A172 (cell line): ENCODE data around the gene PANX3. TPM values are rescaled to one million over a fixed set of nuclear protein-coding genes. Genes with fewer than 3 reads are reported as not detected.
"Not testable (repeated sequence)": the region's sequence is repeated elsewhere in the genome, so short reads cannot be mapped to it uniquely, and the experiment has no call there.

Experiments
- DNase-seq: peaks from one replicate; pipeline ENCODE4 v3.0.0-alpha.2; 2015; ENCODE audit warnings: low spot score
- total RNA-seq: library from RNA; depleted of rRNA; stranded (reverse); fragments of >200 nt; shearing (Covaris generic); gene quantifications from 2 replicates; pipeline ENCODE4 v1.2.3, GENCODE V29; 2014; rRNA removed

Gene PANX3
- total RNA-seq: not detected in 2 replicates

- no peak for DNase-seq
Observed at GRCh38 chr11:124611064-124611463, at the start of gene PANX3. TSS of gene PANX3 (plus strand) at chr11:124611428. CDS start at chr11:124611557, 129 bp downstream.

- no peak for DNase-seq
Observed at GRCh38 chr11:124569697-124570096, 41.5 kb upstream of the PANX3 start, which contains the start of gene OR8A1. TSS of gene OR8A1 (plus strand) at chr11:124569997. CDS start at chr11:124570120, 123 bp downstream.

- no peak for DNase-seq
Observed at GRCh38 chr11:124570160-124570559, 41.1 kb upstream of the PANX3 start.

- no peak for DNase-seq
Observed at GRCh38 chr11:124577716-124578427, 33.4 kb upstream of the PANX3 start.

GRCh38 chr11:124578761-124579160, 32.5 kb upstream of the PANX3 start:
- DNase-seq: no peak

GRCh38 chr11:124581817-124582216, 29.4 kb upstream of the PANX3 start:
- DNase-seq: no peak

- DNase-seq: no peak
Observed at GRCh38 chr11:124582565-124582964, 28.7 kb upstream of the PANX3 start.

GRCh38 chr11:124583781-124584180, 27.4 kb upstream of the PANX3 start:
- no peak for DNase-seq

- DNase-seq: no peak
Observed at GRCh38 chr11:124584681-124585372, 26.4 kb upstream of the PANX3 start.

GRCh38 chr11:124586238-124586860, 24.9 kb upstream of the PANX3 start:
- peak; percentile 48 for DNase-seq

- DNase-seq: no peak
Observed at GRCh38 chr11:124591430-124591829, 19.8 kb upstream of the PANX3 start.

- no peak for DNase-seq
Observed at GRCh38 chr11:124592627-124593026, 18.6 kb upstream of the PANX3 start.

- no peak for DNase-seq
Observed at GRCh38 chr11:124595302-124595701, 15.9 kb upstream of the PANX3 start.

- DNase-seq: no peak
Observed at GRCh38 chr11:124597626-124598025, 13.6 kb upstream of the PANX3 start.

GRCh38 chr11:124600621-124601320, 10.5 kb upstream of the PANX3 start:
- DNase-seq: no peak

GRCh38 chr11:124602193-124602592, 9.0 kb upstream of the PANX3 start:
- peak; percentile 70 for DNase-seq

GRCh38 chr11:124602723-124603122, 8.5 kb upstream of the PANX3 start:
- DNase-seq: not testable (repeated sequence)

GRCh38 chr11:124605719-124606118, 5.5 kb upstream of the PANX3 start:
- no peak for DNase-seq

- peak; percentile 22 for DNase-seq
Observed at GRCh38 chr11:124608147-124608546, 3.1 kb upstream of the PANX3 start.

- DNase-seq: no peak
Observed at GRCh38 chr11:124610295-124610694, 933 bp upstream of the PANX3 start.

- DNase-seq: no peak
Observed at GRCh38 chr11:124612045-124612444, 817 bp downstream of the PANX3 start.
